Mesothelial cell of epicardium (in vitro differentiated cells): Measurements from ENCODE around the gene GPR132. TPM values are rescaled to one million over a fixed set of nuclear protein-coding genes. Genes with fewer than 3 reads are reported as not detected.
"Not testable (repeated sequence)": the region's sequence is repeated elsewhere in the genome, so short reads cannot be mapped to it uniquely, and the experiment has no call there.

ENCODE experiments used
- DNase-seq, 2 experiments: peaks; one replicate each; pipeline ENCODE4 v3.0.0; 2021; ENCODE audit warnings: low spot score in 2 of 2; ENCODE audit not compliant: unreplicated experiment in 2 of 2
- H3K27ac Mint-ChIP-seq: 2 replicates; pipeline ENCODE4 v1.8.0; 2021; ENCODE audit warnings: mixed read lengths
- H3K27me3 Mint-ChIP-seq: 2 replicates; pipeline ENCODE4 v1.8.0; 2021; ENCODE audit warnings: low read depth, mixed read lengths
- H3K36me3 Mint-ChIP-seq: 2 replicates; pipeline ENCODE4 v1.8.0; 2021; ENCODE audit warnings: mixed read lengths
- H3K4me1 Mint-ChIP-seq: 2 replicates; pipeline ENCODE4 v1.8.0; 2021; ENCODE audit warnings: mixed read lengths
- H3K4me3 Mint-ChIP-seq: 2 replicates; pipeline ENCODE4 v1.8.0; 2021; ENCODE audit warnings: mild to moderate bottlenecking, moderate library complexity, mixed read lengths
- H3K9me3 Mint-ChIP-seq: 2 replicates; pipeline ENCODE4 v1.8.0; 2021; ENCODE audit warnings: mixed read lengths
- total RNA-seq: library from RNA; stranded (reverse); gene quantifications from 3 replicates; pipeline ENCODE4 v1.2.1, GENCODE V29; 2021
- TF ChIP-seq, protein P1 (sequence below): fragments of 200-600 bp; sonication (generic); IDR thresholded peaks from one replicate; pipeline ENCODE4 v1.5.0; 2021; ENCODE audit warnings: antibody characterized with exemption; ENCODE audit not compliant: unreplicated experiment

The GPR132 gene
- total RNA-seq, 1 donor from 2014 or later = 1.6 TPM

DNA sequence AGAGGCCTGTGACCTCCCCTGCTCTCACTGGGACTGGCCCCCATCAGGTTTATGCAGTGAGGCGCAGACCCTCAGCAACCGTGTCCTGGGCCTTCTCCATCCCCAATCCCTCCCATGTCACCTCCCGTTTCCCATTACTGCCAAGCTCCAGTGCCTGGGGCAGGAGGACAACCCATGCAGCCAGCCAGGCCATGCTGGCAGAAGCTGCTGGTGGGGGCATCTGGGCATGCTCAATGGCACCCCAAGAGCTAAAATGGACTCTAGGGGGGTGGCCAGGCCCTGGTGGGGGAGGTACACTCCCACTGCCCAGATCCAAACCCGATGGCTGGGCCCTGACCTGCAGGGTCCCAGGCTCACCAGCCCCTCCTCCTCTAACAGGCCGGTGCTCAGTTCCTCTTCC lies 20.5 kb upstream of the GPR132 start:
- Mint-ChIP-seq H3K4me1 (peaks cover 17% of the 10 kb centered on the region), H3K27ac (no peak overlapping the region), H3K4me3 (no peak overlapping the region), H3K36me3 (no peaks in the 10 kb centered on the region), H3K9me3 (peaks cover 4% of the 10 kb centered on the region), H3K27me3 (no peaks in the 10 kb centered on the region)
- DNase-seq = no peak
- TF ChIP-seq, protein P1, sequence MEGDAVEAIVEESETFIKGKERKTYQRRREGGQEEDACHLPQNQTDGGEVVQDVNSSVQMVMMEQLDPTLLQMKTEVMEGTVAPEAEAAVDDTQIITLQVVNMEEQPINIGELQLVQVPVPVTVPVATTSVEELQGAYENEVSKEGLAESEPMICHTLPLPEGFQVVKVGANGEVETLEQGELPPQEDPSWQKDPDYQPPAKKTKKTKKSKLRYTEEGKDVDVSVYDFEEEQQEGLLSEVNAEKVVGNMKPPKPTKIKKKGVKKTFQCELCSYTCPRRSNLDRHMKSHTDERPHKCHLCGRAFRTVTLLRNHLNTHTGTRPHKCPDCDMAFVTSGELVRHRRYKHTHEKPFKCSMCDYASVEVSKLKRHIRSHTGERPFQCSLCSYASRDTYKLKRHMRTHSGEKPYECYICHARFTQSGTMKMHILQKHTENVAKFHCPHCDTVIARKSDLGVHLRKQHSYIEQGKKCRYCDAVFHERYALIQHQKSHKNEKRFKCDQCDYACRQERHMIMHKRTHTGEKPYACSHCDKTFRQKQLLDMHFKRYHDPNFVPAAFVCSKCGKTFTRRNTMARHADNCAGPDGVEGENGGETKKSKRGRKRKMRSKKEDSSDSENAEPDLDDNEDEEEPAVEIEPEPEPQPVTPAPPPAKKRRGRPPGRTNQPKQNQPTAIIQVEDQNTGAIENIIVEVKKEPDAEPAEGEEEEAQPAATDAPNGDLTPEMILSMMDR = no peak

DNA sequence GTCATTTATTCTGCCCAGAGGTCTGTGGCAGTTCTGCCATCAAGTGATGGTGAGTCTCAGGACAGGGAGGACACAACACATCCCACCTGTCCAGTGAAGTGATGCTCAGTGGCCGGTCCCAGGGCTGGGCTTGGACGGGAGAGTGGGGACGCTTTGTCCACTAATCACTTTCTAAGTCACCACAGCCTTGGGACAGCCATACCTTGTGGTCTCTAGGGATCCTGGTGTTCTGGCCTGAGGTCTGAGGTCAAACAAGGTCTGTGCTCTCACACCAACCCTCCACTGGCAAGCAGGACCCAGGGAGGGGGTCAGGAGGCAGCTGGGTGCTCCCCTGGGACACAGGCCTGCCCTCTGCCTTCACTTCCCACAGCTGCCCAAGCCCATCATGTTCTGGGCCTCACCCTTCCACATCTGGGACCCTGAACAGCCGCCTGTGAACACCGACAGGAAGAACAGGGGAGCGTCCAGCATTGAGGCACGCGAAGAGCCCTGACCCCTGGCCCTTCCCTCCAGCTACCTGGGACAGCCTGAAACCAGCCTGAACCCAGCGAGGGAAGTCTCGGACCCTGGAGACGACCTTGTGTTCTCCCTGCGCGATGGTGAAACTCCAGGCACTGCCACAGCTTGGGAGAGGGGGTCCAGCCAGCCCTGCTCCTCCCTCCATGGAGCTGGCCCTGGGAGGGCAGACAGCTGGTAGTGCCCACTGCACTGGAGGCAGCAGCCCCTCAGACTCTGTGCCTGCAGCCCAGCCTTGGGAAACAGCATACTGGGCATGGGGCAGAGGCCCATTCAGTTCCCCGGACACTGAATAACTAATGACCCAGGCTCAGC lies 19.7 kb upstream of the GPR132 start:
- Mint-ChIP-seq H3K27ac (no peak overlapping the region), H3K4me1 (peaks cover 13% of the 10 kb centered on the region), H3K27me3 (no peaks in the 10 kb centered on the region), H3K9me3 (peaks cover 10% of the 10 kb centered on the region), H3K36me3 (no peaks in the 10 kb centered on the region), H3K4me3 (no peak overlapping the region)
- TF ChIP-seq, protein P1 = no peak
- DNase-seq = no peak

DNA sequence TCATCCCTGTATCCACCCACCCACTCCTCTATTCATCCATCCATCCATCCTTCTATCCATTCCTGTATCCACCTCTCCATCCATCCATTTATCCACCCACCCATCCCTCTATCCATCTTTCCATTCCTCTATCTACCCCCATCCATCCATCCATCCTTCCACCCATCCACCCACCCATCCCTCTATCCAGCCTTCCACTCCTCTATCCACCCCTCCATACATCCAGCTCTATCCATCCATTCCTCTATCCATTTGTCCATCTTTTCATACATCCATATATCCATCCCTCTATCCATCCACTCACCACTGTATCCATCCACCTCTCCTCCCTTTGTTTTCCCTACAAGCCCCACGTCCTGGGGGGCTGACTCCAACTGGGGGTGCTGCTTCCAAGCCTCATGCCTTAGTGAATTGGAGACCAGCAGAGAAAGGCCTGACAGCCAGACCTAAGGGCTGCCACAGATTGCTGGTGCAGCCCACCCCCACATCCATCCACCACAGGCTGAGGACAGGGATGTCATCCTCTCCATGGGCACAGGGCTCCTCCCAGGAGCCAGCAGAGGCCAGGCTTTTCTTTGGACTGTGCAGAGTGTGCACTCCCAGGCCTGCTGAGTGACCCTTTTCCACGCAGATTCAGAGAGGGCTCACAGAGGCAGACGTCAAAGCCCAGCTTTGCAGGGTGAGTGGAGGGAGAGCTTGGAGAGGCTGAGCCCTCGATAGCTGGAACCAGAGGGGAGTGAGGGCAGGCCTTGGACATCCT lies 18.9 kb upstream of the GPR132 start:
- no peaks in the 10 kb centered on the region for H3K36me3 Mint-ChIP-seq
- H3K9me3 Mint-ChIP-seq = peaks cover 10% of the 10 kb centered on the region
- no peak overlapping the region for H3K4me3 Mint-ChIP-seq
- H3K27ac Mint-ChIP-seq = no peak overlapping the region
- peaks cover 13% of the 10 kb centered on the region for H3K4me1 Mint-ChIP-seq
- TF ChIP-seq, protein P1 = no peak
- no peak for DNase-seq
- no peaks in the 10 kb centered on the region for H3K27me3 Mint-ChIP-seq

DNA sequence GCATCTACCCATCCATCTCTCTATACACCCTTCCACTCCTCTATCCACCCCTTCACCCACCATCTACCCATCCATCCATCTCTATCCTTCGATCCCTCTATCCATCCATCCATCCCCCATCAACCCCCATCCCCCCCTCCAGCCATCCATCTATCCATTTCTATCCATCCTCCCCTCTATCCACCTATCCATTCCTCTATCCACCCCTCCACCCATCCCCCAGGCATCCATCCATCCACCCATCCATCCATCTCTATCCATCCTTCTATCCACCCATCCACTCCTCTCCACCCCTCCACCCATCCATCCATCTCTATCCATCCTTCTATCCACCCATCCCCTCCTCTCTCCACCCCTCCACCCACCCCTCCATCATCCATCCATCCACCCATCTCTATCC lies 17.5 kb upstream of the GPR132 start:
- H3K27me3 Mint-ChIP-seq = no peaks in the 10 kb centered on the region
- H3K27ac Mint-ChIP-seq = no peak overlapping the region
- H3K4me3 Mint-ChIP-seq = no peak overlapping the region
- no peaks in the 10 kb centered on the region for H3K36me3 Mint-ChIP-seq
- H3K9me3 Mint-ChIP-seq = peaks cover 10% of the 10 kb centered on the region
- TF ChIP-seq, protein P1 = no peak
- H3K4me1 Mint-ChIP-seq = peaks cover 5% of the 10 kb centered on the region
- DNase-seq = no peak

DNA sequence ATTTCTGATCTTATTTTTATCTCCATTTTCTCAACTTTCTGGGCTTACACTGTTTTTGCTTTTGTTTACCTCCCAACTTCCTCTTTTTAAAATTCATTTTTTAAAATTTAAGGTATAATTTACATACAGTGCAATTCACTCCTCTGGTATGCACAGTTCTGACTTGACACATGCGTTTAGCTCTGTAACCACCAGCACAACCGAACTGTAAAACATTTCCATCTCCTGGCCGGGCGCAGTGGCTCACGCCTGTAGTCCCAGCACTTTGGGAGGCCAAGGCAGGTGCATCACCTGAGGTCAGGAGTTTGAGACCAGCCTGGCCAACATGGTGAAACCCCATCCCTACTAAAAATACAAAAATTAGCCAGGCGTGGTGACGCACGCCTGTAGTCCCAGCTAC lies 16.2 kb upstream of the GPR132 start:
- DNase-seq, H3K4me3 Mint-ChIP-seq: not testable (repeated sequence)

DNA sequence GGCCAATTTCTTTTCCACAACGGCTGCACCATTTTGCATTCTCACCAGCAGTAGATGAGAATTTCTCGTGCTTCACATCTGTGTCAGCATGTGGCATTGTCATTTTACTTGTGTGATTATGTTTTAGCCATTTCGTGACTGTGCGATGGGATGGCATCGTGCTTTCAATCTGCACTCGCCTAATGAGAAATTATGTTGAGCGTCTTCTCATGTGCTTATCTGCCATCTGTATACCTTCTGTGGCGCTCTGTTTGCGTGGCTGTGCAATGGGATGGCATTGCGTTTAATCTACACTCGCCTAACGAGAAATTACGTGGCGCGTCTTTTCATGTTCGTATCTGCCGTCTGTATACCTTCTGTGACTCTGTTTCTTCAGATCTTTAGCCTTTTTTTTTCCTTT lies 14.9 kb upstream of the GPR132 start:
- H3K9me3 Mint-ChIP-seq = peaks cover 10% of the 10 kb centered on the region
- no peak for DNase-seq
- no peak overlapping the region for H3K27ac Mint-ChIP-seq
- no peak overlapping the region for H3K4me3 Mint-ChIP-seq
- peaks cover 16% of the 10 kb centered on the region for H3K4me1 Mint-ChIP-seq
- H3K36me3 Mint-ChIP-seq = no peaks in the 10 kb centered on the region
- TF ChIP-seq, protein P1 = no peak
- no peaks in the 10 kb centered on the region for H3K27me3 Mint-ChIP-seq

More for the DNA sequence above, 16.2 kb upstream of the GPR132 start:
- H3K9me3 Mint-ChIP-seq = peaks cover 10% of the 10 kb centered on the region
- H3K36me3 Mint-ChIP-seq, H3K27ac Mint-ChIP-seq, H3K4me1 Mint-ChIP-seq, H3K27me3 Mint-ChIP-seq: not testable (repeated sequence)
